ENCODE measurements around the gene PROM1.

The PROM1 gene

DNA sequence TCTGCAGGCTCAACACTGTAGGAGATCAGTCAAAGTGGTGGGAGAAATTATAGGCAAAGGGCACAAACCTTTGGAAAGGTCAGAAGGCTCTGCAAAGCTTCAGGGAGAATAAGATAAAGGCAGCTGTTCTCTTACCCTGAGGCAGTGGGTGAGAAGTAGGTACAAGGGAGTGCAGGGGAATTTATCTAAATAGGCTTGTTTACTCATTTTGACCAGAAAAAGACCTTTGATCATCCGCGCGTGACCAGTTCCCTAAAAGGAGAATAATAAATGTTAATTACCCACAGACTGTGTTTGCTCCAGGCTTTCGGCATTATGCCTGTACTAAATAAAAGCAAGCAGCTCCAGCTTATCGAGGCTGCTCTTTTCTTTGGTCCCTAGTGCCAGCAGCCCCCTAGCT is 130.2 kb downstream of the PROM1 start:
- H3K4me3 ChIP-seq (ENCODE audit: low read depth, low read length): no peak overlapping the region
- TF ChIP-seq, protein P1, sequence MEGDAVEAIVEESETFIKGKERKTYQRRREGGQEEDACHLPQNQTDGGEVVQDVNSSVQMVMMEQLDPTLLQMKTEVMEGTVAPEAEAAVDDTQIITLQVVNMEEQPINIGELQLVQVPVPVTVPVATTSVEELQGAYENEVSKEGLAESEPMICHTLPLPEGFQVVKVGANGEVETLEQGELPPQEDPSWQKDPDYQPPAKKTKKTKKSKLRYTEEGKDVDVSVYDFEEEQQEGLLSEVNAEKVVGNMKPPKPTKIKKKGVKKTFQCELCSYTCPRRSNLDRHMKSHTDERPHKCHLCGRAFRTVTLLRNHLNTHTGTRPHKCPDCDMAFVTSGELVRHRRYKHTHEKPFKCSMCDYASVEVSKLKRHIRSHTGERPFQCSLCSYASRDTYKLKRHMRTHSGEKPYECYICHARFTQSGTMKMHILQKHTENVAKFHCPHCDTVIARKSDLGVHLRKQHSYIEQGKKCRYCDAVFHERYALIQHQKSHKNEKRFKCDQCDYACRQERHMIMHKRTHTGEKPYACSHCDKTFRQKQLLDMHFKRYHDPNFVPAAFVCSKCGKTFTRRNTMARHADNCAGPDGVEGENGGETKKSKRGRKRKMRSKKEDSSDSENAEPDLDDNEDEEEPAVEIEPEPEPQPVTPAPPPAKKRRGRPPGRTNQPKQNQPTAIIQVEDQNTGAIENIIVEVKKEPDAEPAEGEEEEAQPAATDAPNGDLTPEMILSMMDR (IDR thresholded peaks at IDR 0.05; ENCODE audit: borderline replicate concordance, insufficient read depth, low read depth, low read length): no peak

DNA sequence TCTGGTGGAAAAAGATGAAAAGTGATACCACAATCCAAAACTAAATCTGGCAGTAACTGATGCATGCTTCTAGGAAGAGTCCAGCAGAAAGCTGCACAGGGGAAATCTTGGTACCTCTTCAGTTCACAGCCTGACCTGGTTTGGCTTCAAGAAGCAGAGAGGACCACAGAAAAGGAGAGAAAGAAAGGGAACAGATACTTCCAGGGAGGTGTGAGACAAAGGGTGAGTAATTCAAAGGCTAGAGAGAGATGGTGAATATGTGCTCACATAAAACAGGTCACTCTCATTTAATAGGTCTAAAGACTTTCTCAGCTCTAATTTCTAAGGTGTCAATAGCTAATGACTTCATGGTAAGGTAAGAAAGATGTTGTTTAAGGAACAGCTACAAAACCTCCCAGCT is 132.0 kb downstream of the PROM1 start:
- TF ChIP-seq, protein P1 (IDR thresholded peaks at IDR 0.05; ENCODE audit: borderline replicate concordance, insufficient read depth, low read depth, low read length): no peak

DNA sequence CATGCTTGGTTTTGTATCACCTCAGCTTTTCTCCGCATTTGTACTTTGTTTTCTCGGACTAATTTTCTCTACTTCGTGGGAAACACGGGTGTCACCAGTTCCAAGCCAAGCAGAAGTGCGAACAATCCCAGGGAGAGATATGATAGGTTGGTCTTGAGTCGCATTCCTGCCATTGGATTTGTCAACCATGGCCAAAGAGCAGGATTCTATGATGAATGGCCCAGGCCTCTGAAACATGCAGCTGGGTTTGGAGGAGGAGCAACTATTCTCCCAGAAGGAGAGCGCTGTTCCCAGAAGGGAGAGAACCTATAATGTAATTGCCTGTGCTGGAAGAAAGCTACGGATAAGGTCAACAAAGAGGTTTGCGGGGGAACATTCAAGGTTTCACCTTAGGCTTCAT is 135.0 kb downstream of the PROM1 start:
- TF ChIP-seq, protein P1 (IDR thresholded peaks at IDR 0.05; ENCODE audit: borderline replicate concordance, insufficient read depth, low read depth, low read length): no peak
- no peak overlapping the region for H3K4me3 ChIP-seq (ENCODE audit: low read depth, low read length)

More for the DNA sequence above, 132.0 kb downstream of the PROM1 start:
- H3K4me3 ChIP-seq (ENCODE audit: low read depth, low read length): no peak overlapping the region

DNA sequence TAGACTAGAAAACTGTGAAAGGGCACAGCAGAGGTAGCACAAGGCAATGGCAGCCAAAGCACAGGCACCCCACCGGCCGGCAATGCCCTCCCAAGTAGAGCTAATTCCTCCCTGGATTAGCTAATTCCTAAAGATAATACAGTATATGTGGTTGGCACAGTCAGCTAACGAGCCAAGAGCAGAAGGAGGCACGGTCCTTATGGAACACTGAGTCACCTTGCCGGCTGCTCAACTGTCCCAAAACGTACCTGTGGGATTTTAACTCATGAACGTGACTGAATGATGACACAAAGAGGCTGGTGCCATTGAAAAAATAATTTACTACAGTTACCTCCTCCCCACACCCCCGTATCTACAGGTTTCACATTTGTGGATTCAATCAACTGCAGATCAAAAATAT is 136.1 kb downstream of the PROM1 start:
- TF ChIP-seq, protein P1 (IDR thresholded peaks at IDR 0.05; ENCODE audit: borderline replicate concordance, insufficient read depth, low read depth, low read length): no peak
- no peak overlapping the region for H3K4me3 ChIP-seq (ENCODE audit: low read depth, low read length)

DNA sequence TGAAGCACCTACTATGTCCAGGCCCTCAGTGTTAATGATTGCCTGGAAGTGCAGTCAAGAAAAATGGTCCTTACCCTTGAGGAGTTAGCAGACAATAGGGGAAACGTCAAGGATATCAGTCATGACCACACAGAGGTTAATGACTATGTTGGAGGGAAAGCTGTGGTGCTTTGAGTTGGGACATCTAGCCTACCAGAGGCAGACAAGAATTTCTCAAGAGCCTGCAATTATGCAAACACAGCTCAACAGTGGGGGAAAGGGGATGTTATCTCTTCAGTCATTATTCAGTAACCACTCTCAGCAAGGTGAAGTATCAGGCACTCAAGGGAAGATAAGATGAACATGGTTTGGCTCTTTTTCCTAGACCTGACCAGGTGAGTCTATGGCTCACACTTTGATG is 138.3 kb downstream of the PROM1 start:
- TF ChIP-seq, protein P1 (IDR thresholded peaks at IDR 0.05; ENCODE audit: borderline replicate concordance, insufficient read depth, low read depth, low read length): no peak
- H3K4me3 ChIP-seq (ENCODE audit: low read depth, low read length): no peak overlapping the region

DNA sequence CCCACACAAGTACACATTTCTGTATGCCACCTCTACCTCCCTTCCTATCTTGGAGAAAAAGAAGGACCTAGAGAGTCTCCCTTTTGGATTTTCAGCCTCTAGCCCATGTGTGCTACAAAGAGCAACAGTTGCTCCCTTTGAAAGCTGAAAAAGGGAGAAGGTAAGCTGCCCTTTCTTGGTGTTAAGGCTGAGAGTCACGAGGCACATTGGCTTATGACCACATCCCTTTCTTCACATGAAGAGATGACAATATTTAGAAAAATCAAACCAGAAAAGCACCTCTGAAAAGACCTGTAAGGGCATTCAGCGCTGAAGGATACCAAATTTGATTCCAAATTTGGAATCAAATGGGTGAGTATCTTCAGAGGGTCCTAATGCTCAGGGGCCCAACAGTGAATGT is 138.9 kb downstream of the PROM1 start:
- TF ChIP-seq, protein P1 (IDR thresholded peaks at IDR 0.05; ENCODE audit: borderline replicate concordance, insufficient read depth, low read depth, low read length): no peak
- H3K4me3 ChIP-seq (ENCODE audit: low read depth, low read length): no peak overlapping the region

DNA sequence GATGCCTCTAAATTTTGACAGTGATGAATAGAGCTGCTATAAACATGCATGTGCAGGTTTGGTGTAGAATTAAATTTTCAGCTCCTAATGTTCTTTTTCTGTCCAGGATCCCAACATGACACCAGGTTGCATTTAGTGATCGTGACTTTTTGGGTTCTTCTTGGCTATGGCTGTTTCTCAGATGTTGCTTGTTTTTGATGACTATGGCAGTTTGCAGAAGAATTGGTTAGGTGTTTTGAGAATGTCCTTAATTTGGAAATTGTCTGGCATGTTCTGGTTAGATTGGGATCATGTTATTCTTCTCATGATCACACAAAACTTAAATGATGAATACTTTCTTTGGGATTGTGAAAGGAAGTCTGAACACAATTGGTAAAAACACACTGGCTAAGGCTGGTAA is 141.5 kb downstream of the PROM1 start:
- TF ChIP-seq, protein P1 (IDR thresholded peaks at IDR 0.05; ENCODE audit: borderline replicate concordance, insufficient read depth, low read depth, low read length): no peak
- no peak overlapping the region for H3K4me3 ChIP-seq (ENCODE audit: low read depth, low read length)

Measured in GM12875 (cell line).